ENCODE data around the gene HRH2. TPM values are rescaled to one million over a fixed set of nuclear protein-coding genes. Genes with fewer than 3 reads are reported as not detected.

HRH2 gene
- total RNA-seq, 4 donors from 2014 or later = 1.7 to 6.1 (median 2.6) TPM

GRCh38 chr5:175628668-175629067 lies 29.2 kb upstream of the HRH2 start:
- 63 to 73% methylated on average over 6 of the region's 8 CpGs for WGBS, 2 donors (ENCODE audit: low coverage in 1 of 2)

GRCh38 chr5:175629261-175629660 lies 28.6 kb upstream of the HRH2 start:
- H3K27ac ChIP-seq = no peak overlapping the region
- H3K27me3 ChIP-seq = no peaks in the 10 kb centered on the region
- WGBS, 2 donors (ENCODE audit: low coverage in 1 of 2) = 78 to 92% methylated on average over 2 to 6 of the region's 6 CpGs
- H3K9me3 ChIP-seq = peaks cover 0 to 43% (median 0%) of the 10 kb centered on the region in 3 donors
- H3K36me3 ChIP-seq = no peaks in the 10 kb centered on the region
- TF ChIP-seq EP300 (IDR thresholded peaks at IDR 0.05) (no peak), POLR2A (IDR thresholded peaks at IDR 0.05) (no peak), CTCF (IDR thresholded peaks at IDR 0.05) (no peak), POLR2AphosphoS5 (IDR thresholded peaks at IDR 0.05) (no peak)
- no peaks in the 10 kb centered on the region for H3K4me1 ChIP-seq
- ATAC-seq = no peak
- H3K4me3 ChIP-seq = no peak overlapping the region

More at GRCh38 chr5:175628668-175629067, 29.2 kb upstream of the HRH2 start:
- Histone ChIP-seq H3K27ac (no peak overlapping the region), H3K9me3 (peaks cover 0 to 43% (median 0%) of the 10 kb centered on the region in 3 donors), H3K4me3 (no peak overlapping the region), H3K27me3 (no peaks in the 10 kb centered on the region), H3K4me1 (no peaks in the 10 kb centered on the region), H3K36me3 (no peaks in the 10 kb centered on the region)
- no peak for TF ChIP-seq POLR2AphosphoS5 (IDR thresholded peaks at IDR 0.05)
- TF ChIP-seq CTCF (IDR thresholded peaks at IDR 0.05) = no peak
- no peak for TF ChIP-seq POLR2A (IDR thresholded peaks at IDR 0.05)
- TF ChIP-seq EP300 (IDR thresholded peaks at IDR 0.05) = no peak
- ATAC-seq = no peak

- Histone ChIP-seq H3K4me1 (no peaks in the 10 kb centered on the region), H3K36me3 (no peaks in the 10 kb centered on the region), H3K4me3 (no peak overlapping the region), H3K27ac (no peak overlapping the region), H3K9me3 (peaks cover 0 to 43% (median 0%) of the 10 kb centered on the region in 3 donors), H3K27me3 (no peaks in the 10 kb centered on the region)
- WGBS, 2 donors (ENCODE audit: low coverage in 1 of 2) = 78 to 80% methylated on average over 1 of the region's 1 CpG
- no peak for ATAC-seq
- TF ChIP-seq POLR2AphosphoS5 (IDR thresholded peaks at IDR 0.05) (no peak), CTCF (IDR thresholded peaks at IDR 0.05) (no peak), EP300 (IDR thresholded peaks at IDR 0.05) (no peak), POLR2A (IDR thresholded peaks at IDR 0.05) (no peak)
These were observed 28.1 kb upstream of the HRH2 start for GRCh38 chr5:175629793-175630192.

GRCh38 chr5:175635854-175636584 lies 21.9 kb upstream of the HRH2 start:
- H3K27me3 ChIP-seq = peaks cover 14% of the 10 kb centered on the region
- no peak overlapping the region for H3K4me3 ChIP-seq
- ATAC-seq = no peak
- peaks cover 0 to 14% (median 0%) of the 10 kb centered on the region in 3 donors for H3K9me3 ChIP-seq
- TF ChIP-seq POLR2AphosphoS5 (IDR thresholded peaks at IDR 0.05) (no peak), EP300 (IDR thresholded peaks at IDR 0.05) (no peak), CTCF (IDR thresholded peaks at IDR 0.05) (no peak), POLR2A (IDR thresholded peaks at IDR 0.05) (no peak)
- no peaks in the 10 kb centered on the region for H3K4me1 ChIP-seq
- H3K36me3 ChIP-seq = no peaks in the 10 kb centered on the region
- no peak overlapping the region for H3K27ac ChIP-seq
- WGBS, 2 donors (ENCODE audit: low coverage in 1 of 2) = 57 to 66% methylated on average over 5 to 7 of the region's 7 CpGs

- Histone ChIP-seq H3K4me1 (no peaks in the 10 kb centered on the region), H3K27me3 (peaks cover 14% of the 10 kb centered on the region), H3K36me3 (no peaks in the 10 kb centered on the region), H3K9me3 (peaks cover 0 to 10% (median 0%) of the 10 kb centered on the region in 3 donors), H3K4me3 (no peak overlapping the region), H3K27ac (no peak overlapping the region)
- 69 to 75% methylated on average over 4 of the region's 6 CpGs for WGBS, 2 donors (ENCODE audit: low coverage in 1 of 2)
- TF ChIP-seq POLR2AphosphoS5 (IDR thresholded peaks at IDR 0.05) = no peak
- no peak for TF ChIP-seq POLR2A (IDR thresholded peaks at IDR 0.05)
- TF ChIP-seq EP300 (IDR thresholded peaks at IDR 0.05) = no peak
- TF ChIP-seq CTCF (IDR thresholded peaks at IDR 0.05) = no peak
- no peak for ATAC-seq
These were observed 19.6 kb upstream of the HRH2 start for GRCh38 chr5:175638305-175638704.
